Brain microvascular endothelial cell (primary cell): ENCODE data around the gene KCTD12.

Experiments used
- DNase-seq: peaks from one replicate; pipeline ENCODE4 v3.0.0-alpha.2; 2020
- H3K27ac ChIP-seq: fragments of 250-450 bp; sonication (Bioruptor Pico); 2 replicates; pipeline ENCODE4 v1.5.1; 2020; ENCODE audit warnings: mild to moderate bottlenecking, moderate library complexity
- H3K27me3 ChIP-seq: fragments of 250-450 bp; sonication (Bioruptor Pico); replicated peaks from 2 replicates; pipeline ENCODE4 v1.5.1; 2020; ENCODE audit warnings: mild to moderate bottlenecking
- H3K36me3 ChIP-seq: fragments of 250-450 bp; sonication (Bioruptor Pico); replicated peaks from 2 replicates; pipeline ENCODE4 v1.5.1; 2020; ENCODE audit warnings: mild to moderate bottlenecking
- H3K4me3 ChIP-seq: 2 replicates; pipeline ENCODE4 v1.5.1; 2011; ENCODE audit warnings: low read depth, mild to moderate bottlenecking, control low read depth, low read length, moderate library complexity
- CTCF ChIP-seq: IDR thresholded peaks from 2 replicates; pipeline ENCODE4 v1.5.1; 2011; ENCODE audit warnings: low read depth, mild to moderate bottlenecking, moderate library complexity, low read length, control low read depth, inconsistent platforms; ENCODE audit errors: missing control alignments
- in situ Hi-C: cut with HindIII; loops from 2 replicates; pipeline ENCODE4 v1.10.0; 2017; ENCODE audit warnings: low sequenced_read_pairs, low pct_ligation_motif_present

KCTD12 gene

GRCh38 chr13:76886005-76886291 is 257 bp downstream of the KCTD12 start:
- no peak for DNase-seq
- peak overlapping the region; percentile 34 for H3K27ac ChIP-seq
- H3K4me3 ChIP-seq, result peak overlapping the region; percentile 70
- no peak for TF ChIP-seq CTCF
- H3K27me3 ChIP-seq, result no peaks in the 10 kb centered on the region
- in situ Hi-C loops, result no loop called here
- no peaks in the 10 kb centered on the region for H3K36me3 ChIP-seq

- peak; percentile 67 for DNase-seq
- peak; percentile 65 for TF ChIP-seq CTCF
- in situ Hi-C loops, result no loop called here
- peak overlapping the region; percentile 70 for H3K4me3 ChIP-seq
- peak overlapping the region; percentile 34 for H3K27ac ChIP-seq
- no peaks in the 10 kb centered on the region for H3K27me3 ChIP-seq
- no peaks in the 10 kb centered on the region for H3K36me3 ChIP-seq
Measured at GRCh38 chr13:76885203-76886004, 801 bp downstream of the KCTD12 start.

- TF ChIP-seq CTCF, result no peak
- H3K27me3 ChIP-seq, result no peaks in the 10 kb centered on the region
- H3K4me3 ChIP-seq, result peak overlapping the region; percentile 70
- peak overlapping the region; percentile 34 for H3K27ac ChIP-seq
- H3K36me3 ChIP-seq, result no peaks in the 10 kb centered on the region
- DNase-seq, result no peak
- in situ Hi-C loops, result no loop called here
Measured at GRCh38 chr13:76884907-76885202, 1.4 kb downstream of the KCTD12 start.

- H3K4me3 ChIP-seq, result peak overlapping the region; percentile 70
- TF ChIP-seq CTCF, result peak; percentile 70
- no peaks in the 10 kb centered on the region for H3K27me3 ChIP-seq
- in situ Hi-C loops, result no loop called here
- H3K27ac ChIP-seq, result no peak overlapping the region
- H3K36me3 ChIP-seq, result no peaks in the 10 kb centered on the region
- DNase-seq, result peak; percentile 29
Measured at GRCh38 chr13:76884186-76884906, 1.9 kb downstream of the KCTD12 start.

DNA sequence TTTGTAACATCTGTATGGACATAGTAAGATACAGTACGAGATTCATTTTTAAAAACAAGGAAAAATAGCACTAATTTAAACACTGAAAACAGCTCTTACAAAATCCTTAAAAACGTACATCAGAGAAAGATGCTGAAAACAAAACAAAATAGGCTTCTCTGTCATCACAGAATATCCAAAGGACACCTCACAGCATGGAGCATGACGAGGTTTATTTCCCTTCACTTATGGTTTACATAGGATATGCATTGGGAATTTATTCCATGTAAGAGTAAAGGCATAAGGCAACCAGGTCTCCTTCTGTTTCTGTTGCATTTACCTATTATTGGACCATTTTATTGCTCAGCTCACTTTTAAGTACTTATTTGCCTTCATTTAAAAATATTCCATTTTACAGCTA is 3.0 kb downstream of the KCTD12 start:
- H3K27ac ChIP-seq, result no peak overlapping the region
- in situ Hi-C loops, result no loop called here

More for the DNA sequence above, 3.0 kb downstream of the KCTD12 start:
- no peak for DNase-seq
- TF ChIP-seq CTCF, result no peak
- H3K4me3 ChIP-seq, result peak overlapping the region; percentile 70
- H3K27me3 ChIP-seq, result no peaks in the 10 kb centered on the region
- no peaks in the 10 kb centered on the region for H3K36me3 ChIP-seq
